Heart left ventricle (tissue), 13 donors: ENCODE data around the gene MB.

Experiments used
- CTCF ChIP-seq, 12 donors: fragments of 200-600 bp; sonication (generic) in 4 of 12; IDR thresholded peaks; one replicate each; pipeline versions ENCODE4 v1.5.0 to v1.8.0; 2018 to 2022; ENCODE audit warnings: antibody characterized with exemption in 12 of 12, mild to moderate bottlenecking in 5 of 12
- POLR2A ChIP-seq, 2 donors: fragments of 450-650 bp; IDR thresholded peaks; one replicate each; pipeline ENCODE4 v1.6.1; 2017; ENCODE audit warnings: antibody characterized with exemption in 2 of 2, mild to moderate bottlenecking in 2 of 2, moderate library complexity in 2 of 2
- donor health status: ischemic (EF 13 %, LVEDD 7.1; RV severe dilation, severe dysfunction).
- donor health status: DM: no; HTN: yes; CAD: no.
- donor health status: DM: no; HTN: no; CAD: no.
- donor health status: ischemic (EF 25% LVEDD 6.9; RV normal size, moderate dysfunction).
- donor health status: ischemic (EF 25% LVEDD 5.7; RV mildly dilated, moderate dysfunction).
- donor health status: ischemic (EF 35%, LVEDD 5.7; RV mildly dilated, moderate dysfunction).
- donor health status: nonischemic (EF 11% LVEDD 7.7; RV severe dilation, severe dysfunction).
- donor health status: DM: yes; HTN: yes; CAD: no.
- donor health status: PGD.
- donor health status: ischemic (EF 29% LVEDD 5.4; RV normal size, mild dysfunction).
- donor health status: nonischemic (EF 23%, LVEDD 6.1; RV moderate dilation, normal function).

- TF ChIP-seq POLR2A (IDR thresholded peaks at IDR 0.05), result no peak
- TF ChIP-seq CTCF (IDR thresholded peaks at IDR 0.05), result no peak
Measured at GRCh38 chr22:35567351-35568141, 49.6 kb downstream of the MB start.
